GM12873 (cell line): Measurements from ENCODE around the gene MAPRE2.

Experiments used
- CTCF ChIP-seq: IDR thresholded peaks from 2 replicates; pipeline ENCODE4 v1.5.1; 2012; ENCODE audit warnings: low read depth, mild to moderate bottlenecking, moderate library complexity, low read length, control low read depth; ENCODE audit not compliant: insufficient read depth; ENCODE audit errors: missing control alignments

The MAPRE2 gene

DNA sequence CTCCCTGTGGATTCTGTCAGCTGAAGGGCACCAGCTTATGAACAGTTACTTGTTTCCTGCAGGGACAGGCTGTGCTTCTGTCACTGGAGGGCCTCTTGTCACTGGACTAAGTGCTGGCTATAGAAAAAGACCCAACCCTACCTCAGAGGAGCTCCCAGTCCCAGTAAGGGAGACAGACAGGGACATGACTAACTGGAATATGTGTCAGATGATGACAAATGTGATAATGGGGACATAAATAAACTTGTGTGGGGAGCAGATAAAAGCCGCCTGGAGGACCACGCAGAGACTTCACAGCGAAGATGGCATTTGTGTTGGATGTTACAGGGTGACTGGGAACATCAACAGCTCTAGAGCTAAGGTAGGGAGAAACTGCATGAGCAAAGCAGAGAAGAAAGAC is 95.0 kb downstream of the MAPRE2 start:
- no peak for TF ChIP-seq CTCF

DNA sequence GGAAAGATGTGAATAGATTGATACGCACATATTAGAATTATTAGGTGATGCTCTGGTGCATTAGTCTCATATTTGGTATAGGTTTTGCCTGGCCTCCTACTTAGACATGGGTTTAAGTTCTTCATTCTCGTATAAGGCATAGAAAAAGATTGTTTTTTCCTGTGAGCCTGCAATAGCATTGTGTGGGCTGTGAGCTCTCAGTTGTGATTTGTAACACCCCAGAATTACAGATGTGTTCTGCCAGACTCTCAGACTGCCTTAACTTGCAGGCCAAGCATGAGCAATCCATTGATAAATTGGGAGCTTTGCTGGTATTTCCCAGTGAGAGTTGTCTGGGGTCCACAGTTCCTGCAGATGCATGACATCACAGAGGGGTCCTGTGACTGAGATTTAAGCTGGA is 95.7 kb downstream of the MAPRE2 start:
- TF ChIP-seq CTCF = no peak

DNA sequence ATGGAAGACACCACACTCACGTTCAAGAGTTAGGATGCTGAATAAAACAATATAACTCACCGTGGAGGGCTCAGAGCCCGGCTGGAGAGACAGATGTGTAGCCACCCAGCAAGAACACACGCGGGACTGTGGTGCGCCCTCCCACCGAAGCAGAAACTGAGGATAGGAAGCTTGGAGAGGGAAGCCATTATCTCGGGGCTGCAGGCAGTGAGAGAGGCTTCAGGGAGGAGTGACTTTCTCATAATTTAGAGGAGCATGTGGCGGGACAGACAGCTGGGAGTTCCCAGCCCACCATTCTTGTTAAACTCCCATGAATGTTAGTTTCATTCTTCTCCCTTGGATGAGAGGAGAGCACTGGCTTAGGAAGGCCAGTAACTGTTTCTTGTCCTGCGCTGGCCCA is 96.4 kb downstream of the MAPRE2 start:
- TF ChIP-seq CTCF = no peak

- no peak for TF ChIP-seq CTCF
Observed at GRCh38 chr18:35138773-35139172, 97.6 kb downstream of the MAPRE2 start.

- TF ChIP-seq CTCF = no peak
Observed at GRCh38 chr18:35139517-35139916, 98.3 kb downstream of the MAPRE2 start.

GRCh38 chr18:35141077-35141476 is 99.9 kb downstream of the MAPRE2 start:
- no peak for TF ChIP-seq CTCF

DNA sequence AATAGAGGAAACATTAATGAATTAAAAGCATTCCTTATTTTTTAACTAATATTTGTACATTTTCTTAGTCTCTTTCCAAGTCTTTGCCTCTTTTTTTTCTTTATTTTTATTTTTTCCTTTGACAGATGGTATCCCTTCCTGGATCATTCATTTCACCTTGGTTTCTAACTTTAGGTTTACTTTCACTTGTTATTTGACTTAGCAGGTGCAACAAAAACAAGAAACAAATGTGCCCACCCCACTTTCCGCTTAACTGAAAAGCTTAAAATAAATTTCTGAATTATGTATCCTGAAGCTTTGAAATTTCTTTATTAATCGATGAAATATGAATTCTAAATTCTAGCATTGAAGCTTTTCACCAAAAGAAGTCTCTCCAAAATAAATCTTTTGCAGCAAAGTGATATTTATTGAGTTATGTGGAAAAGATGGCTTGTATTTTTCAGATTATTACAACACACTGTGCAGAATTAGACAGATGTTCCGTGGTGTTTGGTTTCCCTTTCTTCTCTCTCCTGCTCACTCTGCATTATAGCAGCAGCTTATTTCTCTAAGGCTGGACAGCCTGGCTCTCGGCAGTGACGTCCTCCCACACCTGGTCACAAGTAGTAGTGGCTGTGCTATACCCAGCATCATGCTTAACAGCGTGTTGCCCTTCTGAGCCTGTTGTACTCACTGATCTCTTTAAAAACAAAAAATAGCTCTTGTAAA is 100.5 kb downstream of the MAPRE2 start:
- TF ChIP-seq CTCF = no peak

GRCh38 chr18:35142275-35142615 is 101.0 kb downstream of the MAPRE2 start:
- TF ChIP-seq CTCF = no peak
